ENCODE measurements around the gene ZNF324. TPM values are rescaled to one million over a fixed set of nuclear protein-coding genes. Genes with fewer than 3 reads are reported as not detected.

ZNF324 gene
- total and polyA plus RNA-seq, 2 of the 13 experiments (the other 11 are each of a cell fraction or from before 2014, with no cell fraction given) = 1.1 to 4.7 TPM

DNA sequence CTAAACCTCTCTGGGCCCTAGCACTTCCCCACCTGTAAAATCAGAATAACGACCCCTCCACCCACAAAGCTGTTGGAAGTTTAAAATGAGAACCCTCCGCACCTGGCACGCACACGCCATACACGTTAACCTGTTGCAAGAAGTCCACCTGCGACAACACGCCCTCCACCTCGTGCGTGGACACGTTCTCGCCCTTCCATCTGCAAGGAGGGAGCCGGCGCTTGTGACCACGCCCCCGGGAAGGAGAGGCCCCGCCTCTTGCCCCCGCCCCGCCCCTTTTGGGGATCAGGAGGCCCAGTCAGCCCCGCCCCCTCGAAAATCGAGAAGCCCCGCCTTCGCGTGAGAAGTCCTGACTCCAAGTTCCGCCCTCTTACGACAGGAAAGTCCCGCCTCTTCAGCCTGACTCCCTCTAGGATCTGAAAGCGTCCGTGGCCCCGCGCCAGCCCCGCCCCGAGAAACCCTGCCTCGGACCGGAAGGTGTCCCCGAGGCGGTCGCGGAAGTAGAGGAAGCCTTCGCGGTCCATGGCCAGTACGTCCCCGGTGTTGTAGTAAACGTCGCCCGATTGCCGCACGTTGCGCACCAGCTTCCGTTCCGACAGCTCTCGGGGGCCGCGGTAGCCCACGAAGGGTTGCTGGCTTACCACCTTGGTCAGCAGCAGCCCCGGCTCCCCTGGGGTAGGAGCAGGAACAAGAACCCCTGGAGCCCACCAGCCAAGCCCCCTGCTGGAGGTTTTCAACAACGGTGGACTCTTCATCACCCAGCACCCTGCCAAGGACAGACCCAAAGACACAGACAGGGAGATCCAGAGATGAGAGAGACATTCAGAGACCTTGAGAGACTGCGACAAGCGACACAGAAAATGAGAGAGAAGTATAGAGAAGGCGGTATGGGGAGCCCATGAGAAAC is 32.4 kb downstream of the ZNF324 start (continued):
- TF ChIP-seq, protein P1, sequence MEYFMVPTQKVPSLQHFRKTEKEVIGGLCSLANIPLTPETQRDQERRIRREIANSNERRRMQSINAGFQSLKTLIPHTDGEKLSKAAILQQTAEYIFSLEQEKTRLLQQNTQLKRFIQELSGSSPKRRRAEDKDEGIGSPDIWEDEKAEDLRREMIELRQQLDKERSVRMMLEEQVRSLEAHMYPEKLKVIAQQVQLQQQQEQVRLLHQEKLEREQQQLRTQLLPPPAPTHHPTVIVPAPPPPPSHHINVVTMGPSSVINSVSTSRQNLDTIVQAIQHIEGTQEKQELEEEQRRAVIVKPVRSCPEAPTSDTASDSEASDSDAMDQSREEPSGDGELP (IDR thresholded peaks at IDR 0.05; ENCODE audit: borderline replicate concordance, low read depth) = peak; percentile 48; the same call in 1 of the 2 replicates
- no peak for TF ChIP-seq ZNF790 (CRISPR knock-in tag; IDR thresholded peaks at IDR 0.05; ENCODE audit: borderline replicate concordance)
- peak; percentile 76; the same call in 1 of the 2 replicates for TF ChIP-seq ZMAT3 (CRISPR knock-in tag; conservative IDR thresholded peaks at IDR 0.05)
- peak; percentile 43; the same call in 1 of the 2 replicates for TF ChIP-seq ZNF30 (CRISPR knock-in tag; IDR thresholded peaks at IDR 0.05)
- TF ChIP-seq GTF2F1 (IDR thresholded peaks at IDR 0.05; ENCODE audit: low read length) = no peak
- no peak for TF ChIP-seq MBNL3 (CRISPR knock-in tag; conservative IDR thresholded peaks at IDR 0.05)
- TF ChIP-seq, protein P2, sequence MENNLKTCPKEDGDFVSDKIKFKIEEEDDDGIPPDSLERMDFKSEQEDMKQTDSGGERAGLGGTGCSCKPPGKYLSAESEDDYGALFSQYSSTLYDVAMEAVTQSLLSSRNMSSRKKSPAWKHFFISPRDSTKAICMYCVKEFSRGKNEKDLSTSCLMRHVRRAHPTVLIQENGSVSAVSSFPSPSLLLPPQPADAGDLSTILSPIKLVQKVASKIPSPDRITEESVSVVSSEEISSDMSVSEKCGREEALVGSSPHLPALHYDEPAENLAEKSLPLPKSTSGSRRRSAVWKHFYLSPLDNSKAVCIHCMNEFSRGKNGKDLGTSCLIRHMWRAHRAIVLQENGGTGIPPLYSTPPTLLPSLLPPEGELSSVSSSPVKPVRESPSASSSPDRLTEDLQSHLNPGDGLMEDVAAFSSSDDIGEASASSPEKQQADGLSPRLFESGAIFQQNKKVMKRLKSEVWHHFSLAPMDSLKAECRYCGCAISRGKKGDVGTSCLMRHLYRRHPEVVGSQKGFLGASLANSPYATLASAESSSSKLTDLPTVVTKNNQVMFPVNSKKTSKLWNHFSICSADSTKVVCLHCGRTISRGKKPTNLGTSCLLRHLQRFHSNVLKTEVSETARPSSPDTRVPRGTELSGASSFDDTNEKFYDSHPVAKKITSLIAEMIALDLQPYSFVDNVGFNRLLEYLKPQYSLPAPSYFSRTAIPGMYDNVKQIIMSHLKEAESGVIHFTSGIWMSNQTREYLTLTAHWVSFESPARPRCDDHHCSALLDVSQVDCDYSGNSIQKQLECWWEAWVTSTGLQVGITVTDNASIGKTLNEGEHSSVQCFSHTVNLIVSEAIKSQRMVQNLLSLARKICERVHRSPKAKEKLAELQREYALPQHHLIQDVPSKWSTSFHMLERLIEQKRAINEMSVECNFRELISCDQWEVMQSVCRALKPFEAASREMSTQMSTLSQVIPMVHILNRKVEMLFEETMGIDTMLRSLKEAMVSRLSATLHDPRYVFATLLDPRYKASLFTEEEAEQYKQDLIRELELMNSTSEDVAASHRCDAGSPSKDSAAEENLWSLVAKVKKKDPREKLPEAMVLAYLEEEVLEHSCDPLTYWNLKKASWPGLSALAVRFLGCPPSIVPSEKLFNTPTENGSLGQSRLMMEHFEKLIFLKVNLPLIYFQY (CRISPR knock-in tag; IDR thresholded peaks at IDR 0.05; ENCODE audit: borderline replicate concordance) = no peak
- TF ChIP-seq ZNF619 (CRISPR knock-in tag; IDR thresholded peaks at IDR 0.05) = 0 out of 2 replicates have a peak, but pooled peaks have one; percentile 47
- no peak for TF ChIP-seq HDAC6 (IDR thresholded peaks at IDR 0.05; ENCODE audit: low read depth, low read length)
- TF ChIP-seq, protein P3, sequence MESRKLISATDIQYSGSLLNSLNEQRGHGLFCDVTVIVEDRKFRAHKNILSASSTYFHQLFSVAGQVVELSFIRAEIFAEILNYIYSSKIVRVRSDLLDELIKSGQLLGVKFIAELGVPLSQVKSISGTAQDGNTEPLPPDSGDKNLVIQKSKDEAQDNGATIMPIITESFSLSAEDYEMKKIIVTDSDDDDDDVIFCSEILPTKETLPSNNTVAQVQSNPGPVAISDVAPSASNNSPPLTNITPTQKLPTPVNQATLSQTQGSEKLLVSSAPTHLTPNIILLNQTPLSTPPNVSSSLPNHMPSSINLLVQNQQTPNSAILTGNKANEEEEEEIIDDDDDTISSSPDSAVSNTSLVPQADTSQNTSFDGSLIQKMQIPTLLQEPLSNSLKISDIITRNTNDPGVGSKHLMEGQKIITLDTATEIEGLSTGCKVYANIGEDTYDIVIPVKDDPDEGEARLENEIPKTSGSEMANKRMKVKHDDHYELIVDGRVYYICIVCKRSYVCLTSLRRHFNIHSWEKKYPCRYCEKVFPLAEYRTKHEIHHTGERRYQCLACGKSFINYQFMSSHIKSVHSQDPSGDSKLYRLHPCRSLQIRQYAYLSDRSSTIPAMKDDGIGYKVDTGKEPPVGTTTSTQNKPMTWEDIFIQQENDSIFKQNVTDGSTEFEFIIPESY (CRISPR knock-in tag; IDR thresholded peaks at IDR 0.05) = peak; percentile 71
- peak; percentile 98 for TF ChIP-seq PHF20 (CRISPR knock-in tag; IDR thresholded peaks at IDR 0.05)
- no peak for TF ChIP-seq ZNF737 (CRISPR knock-in tag; IDR thresholded peaks at IDR 0.05; ENCODE audit: borderline replicate concordance)
- TF ChIP-seq ZKSCAN1 (IDR thresholded peaks at IDR 0.05; ENCODE audit: low read length) = no peak
- TF ChIP-seq, protein P4, sequence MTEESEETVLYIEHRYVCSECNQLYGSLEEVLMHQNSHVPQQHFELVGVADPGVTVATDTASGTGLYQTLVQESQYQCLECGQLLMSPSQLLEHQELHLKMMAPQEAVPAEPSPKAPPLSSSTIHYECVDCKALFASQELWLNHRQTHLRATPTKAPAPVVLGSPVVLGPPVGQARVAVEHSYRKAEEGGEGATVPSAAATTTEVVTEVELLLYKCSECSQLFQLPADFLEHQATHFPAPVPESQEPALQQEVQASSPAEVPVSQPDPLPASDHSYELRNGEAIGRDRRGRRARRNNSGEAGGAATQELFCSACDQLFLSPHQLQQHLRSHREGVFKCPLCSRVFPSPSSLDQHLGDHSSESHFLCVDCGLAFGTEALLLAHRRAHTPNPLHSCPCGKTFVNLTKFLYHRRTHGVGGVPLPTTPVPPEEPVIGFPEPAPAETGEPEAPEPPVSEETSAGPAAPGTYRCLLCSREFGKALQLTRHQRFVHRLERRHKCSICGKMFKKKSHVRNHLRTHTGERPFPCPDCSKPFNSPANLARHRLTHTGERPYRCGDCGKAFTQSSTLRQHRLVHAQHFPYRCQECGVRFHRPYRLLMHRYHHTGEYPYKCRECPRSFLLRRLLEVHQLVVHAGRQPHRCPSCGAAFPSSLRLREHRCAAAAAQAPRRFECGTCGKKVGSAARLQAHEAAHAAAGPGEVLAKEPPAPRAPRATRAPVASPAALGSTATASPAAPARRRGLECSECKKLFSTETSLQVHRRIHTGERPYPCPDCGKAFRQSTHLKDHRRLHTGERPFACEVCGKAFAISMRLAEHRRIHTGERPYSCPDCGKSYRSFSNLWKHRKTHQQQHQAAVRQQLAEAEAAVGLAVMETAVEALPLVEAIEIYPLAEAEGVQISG (CRISPR knock-in tag; IDR thresholded peaks at IDR 0.05) = peak; percentile 97
- TF ChIP-seq ZFP82 (CRISPR knock-in tag; IDR thresholded peaks at IDR 0.05; ENCODE audit: borderline replicate concordance) = peak; percentile 89; the same call in 1 of the 2 replicates
- TF ChIP-seq ZNF788 (CRISPR knock-in tag; IDR thresholded peaks at IDR 0.05; ENCODE audit: borderline replicate concordance) = peak; percentile 76; the same call in 1 of the 2 replicates
- TF ChIP-seq BRCA1 (CRISPR knock-in tag; IDR thresholded peaks at IDR 0.05) = peak; percentile 74; the same call in 1 of the 2 replicates
- TF ChIP-seq ZNF816 (CRISPR knock-in tag; IDR thresholded peaks at IDR 0.05; ENCODE audit: borderline replicate concordance) = no peak
- TF ChIP-seq ZNF605 (CRISPR knock-in tag; IDR thresholded peaks at IDR 0.05) = 0 out of 2 replicates have a peak, but pooled peaks have one; percentile 20
